GM19240 (cell line): ENCODE results near the gene ZBED4.

ENCODE experiments used
- DNase-seq: peaks from one replicate; pipeline ENCODE4 v3.0.0; 2011; ENCODE audit warnings: low spot score; ENCODE audit not compliant: insufficient read length

ZBED4 gene

GRCh38 chr22:49855251-49855911, 1.7 kb downstream of the ZBED4 start:
- no peak for DNase-seq

- DNase-seq, result no peak
Observed at GRCh38 chr22:49856343-49856742, 2.7 kb downstream of the ZBED4 start.

- DNase-seq, result no peak
Observed at GRCh38 chr22:49856766-49857618, 3.3 kb downstream of the ZBED4 start.

GRCh38 chr22:49858827-49859226, 5.2 kb downstream of the ZBED4 start:
- no peak for DNase-seq

- DNase-seq, result no peak
Observed at GRCh38 chr22:49861642-49862495, 8.2 kb downstream of the ZBED4 start.

GRCh38 chr22:49862496-49862776, 8.8 kb downstream of the ZBED4 start:
- DNase-seq, result no peak

GRCh38 chr22:49863931-49864330, 10.3 kb downstream of the ZBED4 start:
- DNase-seq, result no peak

- DNase-seq, result no peak
Observed at GRCh38 chr22:49865156-49865555, 11.5 kb downstream of the ZBED4 start.

- no peak for DNase-seq
Observed at GRCh38 chr22:49866134-49866533, 12.5 kb downstream of the ZBED4 start.

GRCh38 chr22:49866646-49867045, 13.0 kb downstream of the ZBED4 start:
- no peak for DNase-seq

- no peak for DNase-seq
Observed at GRCh38 chr22:49867303-49868265, 13.9 kb downstream of the ZBED4 start.

- no peak for DNase-seq
Observed at GRCh38 chr22:49869086-49869830, 15.6 kb downstream of the ZBED4 start.

GRCh38 chr22:49869845-49870712, 16.4 kb downstream of the ZBED4 start:
- DNase-seq, result no peak

- DNase-seq, result no peak
Observed at GRCh38 chr22:49871482-49871881, 17.8 kb downstream of the ZBED4 start.

GRCh38 chr22:49872347-49872746, 18.7 kb downstream of the ZBED4 start:
- no peak for DNase-seq

- no peak for DNase-seq
Observed at GRCh38 chr22:49873228-49873940, 19.7 kb downstream of the ZBED4 start.

- no peak for DNase-seq
Observed at GRCh38 chr22:49877642-49878041, 24.0 kb downstream of the ZBED4 start.

GRCh38 chr22:49878206-49878605, 24.6 kb downstream of the ZBED4 start:
- DNase-seq, result no peak

- no peak for DNase-seq
Observed at GRCh38 chr22:49879871-49880270, 26.2 kb downstream of the ZBED4 start.
